H1 (cell line): Measurements from ENCODE around the gene PHF23. TPM values are rescaled to one million over a fixed set of nuclear protein-coding genes. Genes with fewer than 3 reads are reported as not detected.

Source experiments
- CTCF ChIA-PET: fragments of 300-600 bp; sonication (Branson Sonifier 250); formaldehyde crosslinking; loops from one replicate; lab custom pipeline; 2021; ENCODE audit not compliant: partially characterized antibody; lab: Charles Lee
- POLR2A ChIA-PET: fragments of 300-600 bp; sonication (Branson Sonifier 250); formaldehyde crosslinking; loops from one replicate; lab custom pipeline; 2021; ENCODE audit warnings: inconsistent platforms; ENCODE audit not compliant: partially characterized antibody; lab: Charles Lee
- DNase-seq, 2 experiments: peaks; one replicate each; pipeline versions ENCODE4 v3.0.0 to v3.0.0-alpha.2; 2010 to 2022; ENCODE audit warnings: low spot score in 2 of 2, low read depth in 1 of 2, mixed read lengths in 1 of 2
- FAIRE-seq: peaks from 2 replicates; lab custom pipeline; 2011; peaks lifted over from hg19 to GRCh38; lab: Jason Lieb, UNC
- H2AFZ ChIP-seq: 2 replicates; pipeline ENCODE4 v1.8.1; 2012; ENCODE audit warnings: low read length, inconsistent platforms
- H2AK5ac ChIP-seq: 2 replicates; pipeline ENCODE4 v1.6.1; 2013; ENCODE audit warnings: low read depth, low read length
- H2BK120ac ChIP-seq: replicated peaks from 2 replicates; pipeline ENCODE3; 2013; ENCODE audit warnings: low read depth, low read length, inconsistent platforms
- H2BK12ac ChIP-seq: 2 replicates; pipeline ENCODE4 v1.6.1; 2013; ENCODE audit warnings: low read depth, low read length
- H2BK15ac ChIP-seq: 2 replicates; pipeline ENCODE4 v1.6.1; 2013; ENCODE audit warnings: low read length
- H2BK20ac ChIP-seq: 2 replicates; pipeline ENCODE4 v1.6.1; 2013; ENCODE audit warnings: low read length
- H2BK5ac ChIP-seq: 2 replicates; pipeline ENCODE4 v1.6.1; 2013; ENCODE audit warnings: low read depth, low read length
- H3K14ac ChIP-seq: 2 replicates; pipeline ENCODE4 v1.6.1; 2013; ENCODE audit warnings: inconsistent platforms; ENCODE audit not compliant: insufficient read length
- H3K18ac ChIP-seq: 2 replicates; pipeline ENCODE4 v1.6.1; 2013; ENCODE audit warnings: low read length; ENCODE audit errors: extremely low read depth
- H3K23ac ChIP-seq: 2 replicates; pipeline ENCODE4 v1.6.1; 2013; ENCODE audit warnings: inconsistent platforms; ENCODE audit not compliant: insufficient read length
- H3K23me2 ChIP-seq: 2 replicates; pipeline ENCODE4 v1.6.1; 2013; ENCODE audit warnings: low read depth, low read length
- H3K27ac ChIP-seq: 2 replicates; pipeline ENCODE4 v1.6.1; 2011; ENCODE audit warnings: low read depth, low read length, inconsistent platforms
- H3K27me3 ChIP-seq, 4 experiments: replicated peaks in 1 of 4; 1 replicate in 1 of 4; 2 replicates in 3 of 4; pipeline versions ENCODE4 v1.6.1 to v1.8.1; 2011 to 2013; ENCODE audit warnings: low read length in 3 of 4, mild to moderate bottlenecking in 3 of 4, inconsistent platforms in 2 of 4, mixed read lengths in 2 of 4, moderate library complexity in 1 of 4; ENCODE audit not compliant: control insufficient read depth in 3 of 4, insufficient read depth in 3 of 4; ENCODE audit errors: extremely low read depth in 1 of 4
- H3K36me3 ChIP-seq, 4 experiments: 2 replicates each; pipeline versions ENCODE4 v1.6.1 to v1.8.1; 2011 to 2013; ENCODE audit warnings: mild to moderate bottlenecking in 4 of 4, low read length in 3 of 4, moderate library complexity in 2 of 4, control low read depth in 1 of 4, inconsistent platforms in 1 of 4; ENCODE audit not compliant: insufficient read depth in 4 of 4, control insufficient read depth in 2 of 4
- H3K4ac ChIP-seq: replicated peaks from 2 replicates; pipeline ENCODE3; 2013; ENCODE audit warnings: low read length, low read depth, mixed read lengths, inconsistent platforms; ENCODE audit not compliant: insufficient read length
- H3K4me1 ChIP-seq, 4 experiments: replicated peaks in 1 of 4; 1 replicate in 1 of 4; 2 replicates in 3 of 4; pipeline versions ENCODE4 v1.6.1 to v1.8.1; 2011 to 2013; ENCODE audit warnings: low read length in 3 of 4, inconsistent platforms in 2 of 4, mixed read lengths in 1 of 4; ENCODE audit not compliant: insufficient read depth in 4 of 4, control insufficient read depth in 3 of 4
- H3K4me2 ChIP-seq, 2 experiments: 2 replicates each; pipeline versions ENCODE4 v1.6.1 to v1.8.1; 2011 to 2013; ENCODE audit warnings: low read depth in 2 of 2, low read length in 2 of 2, control low read depth in 1 of 2, inconsistent platforms in 1 of 2, mild to moderate bottlenecking in 1 of 2; ENCODE audit not compliant: insufficient read depth in 1 of 2
- H3K4me3 ChIP-seq, 4 experiments: fragments of 200-600, 300-600 bp in 1 of 4; sonication (generic), shearing (Covaris generic), sonication (Bioruptor Twin) in 1 of 4; 2 replicates each; pipeline versions ENCODE4 v1.5.1 to v1.8.1; 2011 to 2016; ENCODE audit warnings: low read length in 4 of 4, low read depth in 3 of 4, control low read depth in 2 of 4, inconsistent platforms in 2 of 4, mild to moderate bottlenecking in 2 of 4, mixed read lengths in 1 of 4, moderate library complexity in 1 of 4; ENCODE audit not compliant: insufficient read depth in 2 of 4; ENCODE audit errors: extremely low read depth in 1 of 4
- H3K56ac ChIP-seq: replicated peaks from 2 replicates; pipeline ENCODE3; 2013; ENCODE audit warnings: low read depth, mild to moderate bottlenecking, mixed read lengths, low read length, inconsistent platforms; ENCODE audit not compliant: insufficient read length
- H3K79me1 ChIP-seq: 2 replicates; pipeline ENCODE4 v1.6.1; 2013; ENCODE audit warnings: low read depth, low read length, control low read depth
- H3K79me2 ChIP-seq, 2 experiments: 2 replicates each; pipeline versions ENCODE4 v1.6.1 to v1.8.1; 2012 to 2013; ENCODE audit warnings: low read length in 2 of 2, mild to moderate bottlenecking in 2 of 2, inconsistent platforms in 1 of 2; ENCODE audit not compliant: insufficient read depth in 2 of 2, control insufficient read depth in 1 of 2
- H3K9ac ChIP-seq, 4 experiments: replicated peaks in 1 of 4; 1 replicate in 1 of 4; 2 replicates in 3 of 4; pipeline versions ENCODE4 v1.6.1 to v1.8.1; 2011 to 2013; ENCODE audit warnings: low read depth in 3 of 4, low read length in 3 of 4, control low read depth in 2 of 4, mild to moderate bottlenecking in 2 of 4, moderate library complexity in 2 of 4, inconsistent platforms in 1 of 4; ENCODE audit errors: extremely low read depth in 1 of 4
- H3K9me3 ChIP-seq, 2 experiments: 2 replicates each; pipeline versions ENCODE4 v1.6.1 to v1.8.1; 2012 to 2013; ENCODE audit warnings: mild to moderate bottlenecking in 2 of 2, moderate library complexity in 2 of 2, control low read depth in 1 of 2, inconsistent platforms in 1 of 2, low read depth in 1 of 2, low read length in 1 of 2, mixed read lengths in 1 of 2; ENCODE audit not compliant: insufficient read depth in 2 of 2
- H4K20me1 ChIP-seq, 2 experiments: replicated peaks in 1 of 2; 2 replicates each; pipeline versions ENCODE3 to v1.8.1; 2011 to 2013; ENCODE audit warnings: inconsistent platforms in 2 of 2, low read length in 2 of 2, mild to moderate bottlenecking in 1 of 2; ENCODE audit not compliant: insufficient read depth in 2 of 2, control insufficient read depth in 1 of 2
- H4K5ac ChIP-seq: 2 replicates; pipeline ENCODE4 v1.6.1; 2013; ENCODE audit warnings: low read length, low read depth, mixed read lengths, inconsistent platforms; ENCODE audit not compliant: insufficient read length
- H4K8ac ChIP-seq: 2 replicates; pipeline ENCODE4 v1.8.0; 2013; ENCODE audit warnings: mild to moderate bottlenecking, moderate library complexity, low read length, inconsistent platforms; ENCODE audit not compliant: insufficient read depth; ENCODE audit errors: extremely low read depth
- H4K91ac ChIP-seq: replicated peaks from 2 replicates; pipeline ENCODE3; 2013; ENCODE audit warnings: low read length, mixed read lengths, inconsistent platforms; ENCODE audit not compliant: insufficient read length
- CREB1 ChIP-seq: IDR thresholded peaks from 2 replicates; pipeline ENCODE4 v1.6.1; 2012; ENCODE audit warnings: inconsistent platforms
- EZH2 ChIP-seq: fragments of 200-600 bp; sonication (generic); IDR thresholded peaks from 2 replicates; pipeline ENCODE4 v1.7.1; 2012; ENCODE audit warnings: low read depth, mild to moderate bottlenecking, moderate library complexity, low read length, inconsistent platforms; ENCODE audit not compliant: severe bottlenecking
- SP1 ChIP-seq: IDR thresholded peaks from 2 replicates; pipeline ENCODE4 v1.6.1; 2011; ENCODE audit warnings: low read depth, low read length
- WGBS, 2 experiments: shearing (Covaris generic) in 1 of 2; methylation state at CpG; one replicate each; pipeline versions ENCODE4 v1.1.6 to v1.1.7; 2013 to 2015; ENCODE audit warnings: low lambda C conversion rate in 2 of 2, mixed read lengths in 2 of 2, inconsistent platforms in 1 of 2, low coverage in 1 of 2, missing lambda C conversion rate in 1 of 2; ENCODE audit not compliant: insufficient replicate concordance in 2 of 2, insufficient coverage in 1 of 2, insufficient read length in 1 of 2; ENCODE audit errors: extremely low coverage in 1 of 2, missing lambda C conversion rate in 1 of 2; 5-methylcytosine and 5-hydroxymethylcytosine counted together
- polyA plus RNA-seq, 7 experiments: library from polyadenylated mRNA; depleted of rRNA in 3 of 7; stranded (reverse) in 5 of 7; unstranded in 2 of 7; fragments of >200 nt in 5 of 7; fragments of 200-250 nt in 2 of 7; gene quantifications; 1 replicate in 5 of 7; 2 replicates in 1 of 7; 4 replicates in 1 of 7; pipeline versions ENCODE4 v1.2.1 to v1.2.3, GENCODE V29; 2011 to 2013; ENCODE audit warnings: missing spikeins in 2 of 7, mixed read lengths in 2 of 7
- total RNA-seq: library from RNA; stranded (reverse); fragmentation: NEBNext Ultra II Directional; extraction: Animal tissue kit (Norgen Biotek cat#: 25700); gene quantifications from 2 replicates; pipeline ENCODE4 v1.2.1, GENCODE V29; 2021

The PHF23 gene
- total and polyA plus RNA-seq, 2 of the 8 experiments (the other 6 are each of a cell fraction or from before 2014, with no cell fraction given): 47.5 to 62.8 TPM

- peaks cover 13 to 39% of the 10 kb centered on the region in 2 experiments for H3K79me2 ChIP-seq
- no peak for FAIRE-seq
- no peak for TF ChIP-seq SP1
- no peak for TF ChIP-seq CREB1
- no peak for TF ChIP-seq EZH2
These were observed 10.3 kb downstream of the PHF23 start for GRCh38 chr17:7228920-7229319.

More at GRCh38 chr17:7228920-7229319, 10.3 kb downstream of the PHF23 start:
- Histone ChIP-seq H2BK5ac (no peak overlapping the region), H3K18ac (no peak overlapping the region), H2AFZ (no peak overlapping the region), H3K4me3 (no peak overlapping the region), H2BK15ac (no peak overlapping the region), H3K4me1 (no peaks in the 10 kb centered on the region; a peak in 1 of 7 replicates), H3K9ac (no peak overlapping the region), H2AK5ac (no peak overlapping the region), H4K91ac (no peak overlapping the region), H3K79me1 (peaks cover 10% of the 10 kb centered on the region), H2BK120ac (no peak overlapping the region), H2BK12ac (no peak overlapping the region), H4K5ac (no peak overlapping the region), H3K23ac (no peak overlapping the region), H3K9me3 (no peaks in the 10 kb centered on the region), H4K20me1 (peaks cover 14 to 39% of the 10 kb centered on the region in 2 experiments), H4K8ac (no peak overlapping the region), H3K14ac (no peak overlapping the region), H3K23me2 (no peaks in the 10 kb centered on the region), H3K27me3 (no peaks in the 10 kb centered on the region), H3K27ac (no peak overlapping the region), H3K56ac (no peak overlapping the region), H3K36me3 (peaks cover 15 to 56% (median 47%) of the 10 kb centered on the region in 4 experiments), H3K4ac (no peak overlapping the region), H2BK20ac (no peak overlapping the region), H3K4me2 (no peak overlapping the region)
- 95% methylated on average over 10 of the region's 14 CpGs; no CpG with 5 or more reads in 1 of the 2 experiments for WGBS, 2 experiments
- ChIA-PET CTCF (interaction anchor here (4.0 kb wide), 1 partner anchor 8 kb away, joined by 24 read pairs; the partner anchor contains the start of genes ACADVL and DLG4), POLR2A (interaction anchor here (1.1 to 19.7 kb wide), 2 partner anchors 7 to 10 kb away, joined by 3 to 386 read pairs; partner anchors contain the start of genes ACADVL, DLG4 and PHF23)
- DNase-seq: no peak
